DND-41 (cell line): Measurements from ENCODE around the gene NUDT6.

Source experiments
- CTCF ChIP-seq: IDR thresholded peaks from 2 replicates; pipeline ENCODE4 v1.5.1; 2012; ENCODE audit warnings: borderline replicate concordance, low read length, moderate library complexity, mild to moderate bottlenecking; ENCODE audit not compliant: poor library complexity, severe bottlenecking; ENCODE audit errors: extremely low read depth
- EZH2 ChIP-seq: IDR thresholded peaks from 3 replicates; pipeline ENCODE4 v1.6.1; 2012; ENCODE audit warnings: borderline replicate concordance, low read depth, mild to moderate bottlenecking, moderate library complexity, low read length, inconsistent platforms; ENCODE audit not compliant: severe bottlenecking

DNA sequence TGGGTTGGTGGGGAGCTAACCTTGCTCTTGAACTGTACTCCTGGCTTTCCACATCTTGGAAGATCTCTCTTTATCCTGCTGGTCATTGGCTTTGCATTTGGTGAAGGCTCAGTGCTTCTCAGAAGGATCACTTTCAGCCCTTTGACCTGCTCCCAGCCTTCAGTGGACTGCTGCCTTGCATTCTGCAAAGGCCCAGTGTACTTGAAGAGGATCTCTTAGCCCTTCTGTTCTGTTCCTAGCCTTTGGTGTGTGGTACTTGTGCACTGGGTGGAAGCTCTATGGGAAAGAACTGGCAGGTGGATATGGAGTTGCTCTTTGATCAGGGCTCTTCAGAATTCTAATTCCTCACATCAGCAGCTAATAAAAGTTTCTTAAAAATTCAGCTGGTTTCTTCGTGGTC is 49.3 kb downstream of the NUDT6 start:
- TF ChIP-seq CTCF (no peak), EZH2 (no peak)
